ENCODE data around the gene PTGES2. TPM values are rescaled to one million over a fixed set of nuclear protein-coding genes. Genes with fewer than 3 reads are reported as not detected.

The PTGES2 gene
- total RNA-seq, 1 donor from 2014 or later, result 65.4 TPM

GRCh38 chr9:128106181-128106939 lies 21.2 kb downstream of the PTGES2 start:
- intact Hi-C loops (cut with micrococcal nuclease), result no loop called here

DNA sequence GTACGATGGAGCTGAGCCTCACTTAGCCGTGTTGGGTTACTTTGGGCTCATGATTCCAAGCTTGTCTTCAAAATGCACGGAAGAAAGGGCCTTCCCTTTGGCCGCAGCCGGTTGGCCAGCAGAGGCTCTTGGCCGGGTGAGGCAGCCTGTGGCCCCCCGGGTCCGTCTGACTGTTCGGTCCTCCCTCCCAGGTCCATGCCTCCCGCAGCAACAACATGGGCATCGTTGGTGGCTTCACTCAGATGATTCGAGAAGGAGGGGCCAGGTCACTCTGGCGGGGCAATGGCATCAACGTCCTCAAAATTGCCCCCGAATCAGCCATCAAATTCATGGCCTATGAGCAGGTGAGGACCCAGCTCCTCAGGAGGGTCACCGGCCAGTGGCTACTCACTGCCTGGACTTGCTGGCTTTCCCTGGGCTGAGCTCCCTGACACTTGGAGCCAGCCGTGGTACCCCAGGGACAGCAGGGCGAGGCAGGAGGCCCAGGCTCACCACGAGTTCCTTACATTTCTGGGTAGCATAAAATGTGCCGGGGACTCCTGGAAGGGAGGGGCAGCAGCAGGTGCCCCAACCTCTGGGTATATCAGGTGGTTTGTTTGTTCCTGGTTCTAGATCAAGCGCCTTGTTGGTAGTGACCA lies 21.9 kb downstream of the PTGES2 start:
- intact Hi-C loops (cut with micrococcal nuclease), result no loop called here

DNA sequence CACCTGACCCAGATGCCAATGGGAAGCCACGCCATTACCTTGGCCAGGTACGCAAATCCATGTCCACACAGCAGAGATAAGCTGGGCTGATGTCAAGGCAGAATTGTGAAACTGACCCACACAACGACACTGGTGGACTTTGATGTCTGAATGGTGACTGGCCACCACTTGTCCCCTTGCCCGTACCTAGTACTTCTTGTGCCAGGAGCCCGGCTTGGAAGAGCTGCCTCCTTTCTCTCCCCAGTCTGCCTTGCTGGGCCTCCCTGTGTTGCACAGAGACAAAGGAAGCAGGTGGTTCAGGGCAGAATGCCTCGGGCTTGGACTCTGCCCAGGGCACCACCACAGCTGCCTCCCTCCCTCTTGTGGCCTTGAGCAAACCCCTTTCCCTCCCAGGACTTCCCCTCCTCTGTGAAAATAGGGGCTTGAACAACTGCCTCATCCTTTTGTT lies 23.3 kb downstream of the PTGES2 start:
- intact Hi-C loops (cut with micrococcal nuclease), result no loop called here

GRCh38 chr9:128103589-128103962 lies 24.0 kb downstream of the PTGES2 start:
- intact Hi-C loops (cut with micrococcal nuclease), result no loop called here

DNA sequence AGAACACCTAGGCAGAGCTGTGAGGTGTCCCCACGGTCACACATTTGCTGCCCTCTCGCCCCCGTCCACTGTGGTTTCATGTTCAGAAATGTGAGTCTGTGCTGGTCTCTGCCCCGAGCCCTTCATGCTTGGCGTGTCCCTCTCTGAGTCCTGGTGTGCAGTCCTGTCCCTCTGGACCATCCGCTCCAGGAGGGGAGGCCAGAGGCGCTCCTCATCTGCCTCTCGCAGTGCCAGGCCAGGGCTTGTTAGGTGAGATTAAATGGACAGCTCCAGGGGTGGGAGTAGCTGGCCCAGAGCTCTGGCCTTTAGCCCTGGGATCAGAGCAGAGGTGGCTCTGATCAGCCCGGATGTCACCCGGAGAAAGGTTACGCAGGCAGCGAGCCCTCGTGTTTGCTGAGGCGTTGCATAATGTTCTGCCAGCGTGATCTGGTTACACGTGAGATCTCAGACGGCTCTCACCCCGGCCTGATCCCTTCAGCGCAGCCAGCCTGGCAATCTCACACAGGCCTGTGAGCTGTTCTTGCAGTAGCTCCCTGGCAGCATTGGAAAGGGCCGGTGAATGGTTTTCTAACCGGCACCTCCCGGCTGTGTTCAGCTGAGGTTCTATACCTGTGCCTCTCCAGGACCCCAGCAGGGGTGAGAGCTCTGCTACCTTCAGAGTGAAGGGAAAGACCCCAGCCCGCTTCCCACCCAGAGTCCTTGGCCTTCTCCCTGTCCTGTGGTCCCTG lies 24.5 kb downstream of the PTGES2 start:
- intact Hi-C loops (cut with micrococcal nuclease), result no loop called here

DNA sequence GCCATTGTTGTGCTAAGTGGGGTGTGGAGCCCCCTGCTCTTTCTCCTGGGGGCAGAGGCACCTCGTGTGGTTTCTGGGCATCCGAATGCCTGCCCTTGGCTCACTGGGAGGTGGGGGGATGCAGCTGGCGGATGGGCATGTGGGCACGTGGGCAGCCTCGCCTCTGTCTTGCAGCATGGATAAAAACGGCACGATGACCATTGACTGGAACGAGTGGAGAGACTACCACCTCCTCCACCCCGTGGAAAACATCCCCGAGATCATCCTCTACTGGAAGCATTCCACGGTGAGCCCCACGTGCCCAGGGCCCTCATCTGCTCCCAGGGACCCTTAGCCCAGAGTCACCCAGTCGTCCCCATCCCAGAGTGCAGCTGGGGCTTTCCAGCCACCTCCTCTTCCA lies 25.3 kb downstream of the PTGES2 start:
- intact Hi-C loops (cut with micrococcal nuclease), result no loop called here

DNA sequence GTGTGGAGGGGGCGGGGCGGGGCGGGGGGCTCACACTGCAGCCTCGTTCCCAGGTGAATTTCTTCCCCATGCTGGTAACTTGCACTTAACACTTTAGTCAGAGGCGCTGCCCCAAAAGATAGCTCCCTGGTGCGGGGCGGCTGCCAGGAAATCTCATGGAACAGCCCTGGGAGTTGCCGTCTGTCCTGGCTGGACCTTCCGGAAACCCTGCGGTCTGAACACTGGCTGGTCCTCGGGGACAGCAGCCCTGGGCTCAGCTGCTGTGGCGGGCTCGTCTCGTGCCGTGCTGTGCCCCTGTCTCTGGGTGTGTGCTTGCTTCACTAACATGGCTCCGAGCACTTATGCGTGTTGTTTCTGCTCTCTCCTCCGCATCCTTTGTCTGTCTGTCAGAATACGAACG lies 25.8 kb downstream of the PTGES2 start:
- intact Hi-C loops (cut with micrococcal nuclease), result no loop called here

DNA sequence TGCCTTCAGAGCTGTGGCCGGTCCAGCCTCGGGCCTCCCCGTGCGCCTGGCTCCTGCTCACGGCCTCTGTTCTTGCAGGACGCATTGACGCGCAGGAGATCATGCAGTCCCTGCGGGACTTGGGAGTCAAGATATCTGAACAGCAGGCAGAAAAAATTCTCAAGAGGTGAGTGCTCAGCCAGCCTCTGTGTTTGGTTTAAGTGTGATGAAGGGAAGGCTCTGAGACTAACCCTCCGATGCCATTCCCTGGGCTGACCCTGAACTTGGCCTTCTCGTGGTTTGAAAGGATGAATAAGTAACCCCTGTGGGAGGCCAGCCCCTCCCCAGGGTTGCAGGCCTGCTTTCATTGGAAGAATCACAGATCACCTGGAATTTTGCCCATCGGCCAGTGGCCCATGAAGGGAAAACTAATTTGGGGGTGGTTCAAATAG lies 26.3 kb downstream of the PTGES2 start:
- intact Hi-C loops (cut with micrococcal nuclease), result no loop called here

DNA sequence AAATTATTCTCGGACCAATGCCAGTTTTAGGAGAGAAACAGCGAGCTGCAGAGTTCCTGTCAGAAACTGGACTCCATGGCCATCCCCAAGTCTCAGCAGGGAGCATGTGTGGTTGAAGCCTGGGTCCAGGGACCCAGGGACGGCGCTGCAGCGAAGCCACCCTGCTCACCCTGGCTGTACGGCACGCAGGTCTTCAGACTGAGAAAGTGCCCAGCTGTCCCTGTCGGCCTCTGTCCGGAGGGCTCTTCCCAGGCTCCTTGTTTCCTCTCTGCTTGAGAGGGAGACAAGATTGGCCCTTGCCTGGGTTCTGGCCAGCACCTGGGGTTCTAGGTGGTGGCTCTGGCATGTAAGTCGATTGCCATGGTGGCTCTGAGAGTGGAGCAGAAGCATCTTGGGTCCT lies 26.9 kb downstream of the PTGES2 start:
- intact Hi-C loops (cut with micrococcal nuclease), result no loop called here

DNA sequence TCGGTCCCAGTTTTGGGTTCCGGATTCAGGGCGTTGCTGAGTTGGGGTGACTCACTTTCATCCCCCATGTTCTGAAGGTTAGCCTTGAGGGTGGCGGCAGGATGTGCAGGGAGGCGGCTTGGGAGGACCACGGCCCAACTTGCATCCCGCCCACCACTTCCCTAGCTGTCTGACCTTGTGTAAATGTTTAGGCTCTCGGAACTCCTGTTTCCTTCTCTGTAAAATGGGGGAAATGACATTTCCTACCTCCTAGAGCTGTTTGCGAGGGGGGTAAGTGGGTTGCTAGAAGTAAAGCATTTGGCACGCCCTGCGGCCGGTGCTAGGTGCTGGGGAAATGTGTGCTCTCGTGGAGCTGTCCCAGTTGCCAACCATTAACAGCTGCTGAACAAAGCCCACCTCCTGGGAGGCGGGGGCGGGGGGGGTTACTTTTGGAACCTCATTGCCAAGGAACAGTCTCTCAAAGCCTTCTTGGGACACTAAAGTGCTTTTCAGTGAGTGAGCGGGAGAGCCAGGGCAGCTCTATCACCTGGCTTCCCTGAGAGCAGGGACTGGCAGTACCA lies 27.5 kb downstream of the PTGES2 start:
- intact Hi-C loops (cut with micrococcal nuclease), result no loop called here

DNA sequence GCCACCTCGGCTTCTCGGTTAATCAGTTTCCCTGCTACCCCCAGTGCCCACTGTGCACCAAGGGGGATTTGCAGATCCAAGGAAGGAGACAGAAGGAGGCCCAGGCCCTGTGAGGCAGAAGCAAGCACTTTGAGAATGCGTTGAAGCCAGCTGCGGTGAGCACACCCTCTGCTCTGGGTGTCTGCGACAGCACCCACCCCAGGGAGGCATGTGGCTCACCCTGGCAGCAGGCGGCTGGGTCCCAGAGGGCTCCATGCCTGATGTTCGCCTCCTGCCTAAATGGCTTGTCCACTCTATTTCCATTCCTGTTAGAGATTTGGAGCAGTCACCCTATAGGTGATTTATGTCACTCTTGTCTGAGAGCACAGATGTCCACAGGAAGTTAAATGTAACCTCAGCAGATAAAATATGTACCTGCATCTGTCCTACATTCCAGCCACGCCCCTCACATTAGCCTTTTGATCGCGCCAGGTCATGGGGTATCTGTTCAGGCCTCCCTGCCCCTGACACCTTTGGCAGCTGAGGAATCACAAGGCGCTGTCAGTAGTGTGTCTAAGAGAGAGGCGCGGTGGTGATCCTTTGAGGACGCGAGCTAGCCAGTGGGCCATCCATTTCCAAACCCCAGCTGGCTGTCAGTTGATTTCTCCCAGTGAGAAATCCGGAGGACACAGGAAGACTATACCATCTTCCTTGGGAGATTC lies 28.1 kb downstream of the PTGES2 start:
- intact Hi-C loops (cut with micrococcal nuclease), result no loop called here

DNA sequence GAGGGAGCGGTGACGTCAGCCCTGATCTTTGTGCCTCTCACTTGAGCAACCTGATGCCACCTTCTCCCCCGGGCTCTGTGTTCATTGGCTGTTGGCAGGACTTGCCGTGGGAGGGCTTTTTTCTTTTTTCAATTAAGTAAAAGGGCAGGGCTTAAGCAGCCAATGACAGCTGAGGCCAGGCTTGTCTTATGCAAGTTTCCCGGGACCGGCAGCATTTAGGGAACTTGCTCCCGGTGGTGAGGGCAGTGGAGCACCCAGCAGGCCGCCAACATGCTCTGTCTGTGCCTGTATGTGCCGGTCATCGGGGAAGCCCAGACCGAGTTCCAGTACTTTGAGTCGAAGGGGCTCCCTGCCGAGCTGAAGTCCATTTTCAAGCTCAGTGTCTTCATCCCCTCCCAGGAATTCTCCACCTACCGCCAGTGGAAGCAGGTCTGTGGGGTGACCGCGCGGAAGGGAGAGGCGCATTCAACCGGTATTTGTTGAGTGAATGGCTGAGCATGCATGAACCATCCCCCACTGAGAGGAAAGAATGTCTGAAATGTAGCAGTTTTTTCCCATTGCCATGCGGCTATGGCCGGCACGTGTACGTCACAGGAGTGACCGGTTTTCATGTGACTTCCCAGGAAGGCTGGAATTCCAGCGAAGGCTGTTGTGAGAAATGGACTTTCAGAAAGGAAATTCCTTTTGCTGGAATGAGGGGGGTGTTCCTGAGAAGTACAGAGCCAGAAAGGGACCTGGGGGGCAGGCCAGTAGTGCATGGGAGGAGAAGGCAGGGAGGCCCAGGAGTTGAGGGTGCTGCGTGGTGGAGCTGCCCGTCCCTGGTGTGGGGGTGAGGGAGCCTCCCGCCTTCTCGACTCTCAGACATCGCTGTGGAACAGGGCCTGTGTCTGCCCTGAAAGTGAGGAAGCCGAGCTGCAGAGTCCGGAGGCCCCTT lies 29.0 kb downstream of the PTGES2 start:
- intact Hi-C loops (cut with micrococcal nuclease), result no loop called here

DNA sequence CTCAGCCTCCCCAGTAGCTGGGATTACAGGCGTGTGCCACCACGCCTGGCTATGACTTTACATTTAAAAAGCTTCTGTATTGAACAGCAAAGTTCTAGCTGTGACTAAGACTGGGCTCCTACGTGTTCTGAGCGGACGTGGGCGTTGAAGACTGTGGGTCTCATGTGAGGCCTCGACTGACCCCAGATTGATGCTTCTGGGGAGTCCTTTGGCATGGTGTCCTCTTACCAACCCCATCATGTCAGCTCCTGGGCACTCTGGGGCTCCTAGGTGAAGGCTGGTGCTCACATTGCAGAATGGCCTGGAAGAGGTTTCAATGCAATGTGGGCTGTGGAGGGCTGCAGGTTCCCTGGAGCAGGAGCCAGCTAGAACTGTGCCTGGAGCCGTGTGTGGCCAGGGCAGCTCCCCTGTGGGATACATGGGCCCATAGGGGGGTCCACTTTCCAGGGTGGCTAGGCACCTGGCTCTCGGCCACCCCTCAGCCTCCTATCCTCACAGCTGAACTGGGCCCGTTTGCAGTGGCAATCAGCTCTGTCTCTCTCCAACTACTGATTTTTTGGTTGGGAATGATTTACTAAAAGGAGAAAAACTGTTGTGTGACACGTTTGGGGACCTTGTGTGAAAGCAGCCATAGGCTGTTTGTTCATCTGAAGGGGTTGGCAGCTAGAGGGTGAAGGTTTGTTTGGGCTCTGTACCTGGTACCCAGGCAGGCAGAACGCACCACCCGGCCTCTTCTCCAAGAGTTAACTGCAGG lies 29.8 kb downstream of the PTGES2 start:
- intact Hi-C loops (cut with micrococcal nuclease), result no loop called here

DNA sequence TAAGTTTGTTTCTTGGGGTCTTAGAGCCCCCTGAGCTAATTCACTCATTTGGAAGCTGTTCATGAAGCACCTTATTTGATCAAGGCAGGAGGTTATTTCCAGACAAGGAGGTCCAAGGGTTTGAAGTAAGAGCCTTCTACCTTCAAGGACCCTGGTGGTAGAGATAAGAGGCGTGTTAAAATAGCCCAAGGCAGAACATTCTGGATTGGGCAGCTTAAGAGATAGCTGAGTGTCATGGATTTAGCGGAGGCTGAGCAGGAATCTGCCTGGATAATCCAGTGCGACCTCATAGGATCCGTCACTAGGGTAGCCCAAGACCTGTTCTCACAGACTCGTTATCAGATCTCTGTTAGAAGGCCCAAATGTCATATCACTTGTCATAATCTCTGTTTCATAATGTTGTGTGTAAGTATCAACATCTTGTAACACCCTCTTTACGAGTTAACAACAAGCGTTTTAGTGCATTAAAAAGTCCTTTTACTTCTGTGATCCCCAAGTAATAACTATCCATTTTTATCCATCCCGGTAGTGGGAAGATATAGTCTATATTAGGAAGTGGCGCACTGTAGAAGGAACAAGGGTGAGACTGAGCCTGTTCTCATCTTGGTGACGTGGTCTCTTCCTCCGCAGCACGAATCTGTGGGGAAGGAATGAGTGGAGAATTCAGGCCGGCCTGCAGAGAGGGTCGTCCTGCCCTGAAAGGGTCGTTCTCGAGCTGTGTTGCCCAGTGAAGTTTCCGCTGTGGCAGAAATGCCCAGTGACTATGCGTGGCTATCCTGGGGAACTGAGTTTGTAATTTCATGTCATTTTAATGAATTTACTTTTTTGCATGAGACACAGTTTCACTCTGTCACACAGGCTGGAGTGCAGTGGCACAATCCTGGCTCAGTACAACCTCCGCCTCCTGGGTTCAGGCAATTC lies 30.7 kb downstream of the PTGES2 start:
- intact Hi-C loops (cut with micrococcal nuclease), result no loop called here

- intact Hi-C loops (cut with micrococcal nuclease), result loop anchor here (1.0 to 5.0 kb wide), 5 partner anchors 11 to 138 kb away; partner anchors contain the start of gene NAIF1
Observed at GRCh38 chr9:128094950-128095544, 32.5 kb downstream of the PTGES2 start.

GRCh38 chr9:128094166-128094949 lies 33.2 kb downstream of the PTGES2 start:
- intact Hi-C loops (cut with micrococcal nuclease), result loop anchor here (1.0 to 5.0 kb wide), 5 partner anchors 10 to 137 kb away; partner anchors contain the start of gene NAIF1

DNA sequence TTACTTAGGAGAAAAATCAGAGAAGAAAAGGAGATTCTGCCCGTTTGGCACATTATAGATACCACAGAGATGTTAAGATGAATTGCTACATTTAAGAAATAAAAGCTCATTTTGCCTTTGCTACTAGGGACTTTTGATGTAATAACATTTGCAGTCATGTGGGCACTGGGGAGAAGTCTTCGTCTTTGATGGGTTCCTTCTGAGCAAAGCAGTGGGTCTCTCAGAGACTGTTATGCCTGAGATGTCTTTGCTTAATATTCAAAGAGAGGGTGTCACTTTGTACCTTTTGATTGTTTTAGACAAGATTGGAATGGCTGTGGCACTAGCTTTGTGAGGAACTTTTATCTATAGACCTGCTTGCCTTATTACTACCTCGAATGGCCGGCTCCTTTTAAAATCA lies 34.5 kb downstream of the PTGES2 start:
- intact Hi-C loops (cut with micrococcal nuclease), result loop anchor here (5.0 kb wide), 1 partner anchor 136 kb away; no protein-coding TSS in a partner anchor
